ENCODE results near the gene KCNJ6.
"Not testable (repeated sequence)": the region's sequence is repeated elsewhere in the genome, so short reads cannot be mapped to it uniquely, and the experiment has no call there.

The KCNJ6 gene

DNA sequence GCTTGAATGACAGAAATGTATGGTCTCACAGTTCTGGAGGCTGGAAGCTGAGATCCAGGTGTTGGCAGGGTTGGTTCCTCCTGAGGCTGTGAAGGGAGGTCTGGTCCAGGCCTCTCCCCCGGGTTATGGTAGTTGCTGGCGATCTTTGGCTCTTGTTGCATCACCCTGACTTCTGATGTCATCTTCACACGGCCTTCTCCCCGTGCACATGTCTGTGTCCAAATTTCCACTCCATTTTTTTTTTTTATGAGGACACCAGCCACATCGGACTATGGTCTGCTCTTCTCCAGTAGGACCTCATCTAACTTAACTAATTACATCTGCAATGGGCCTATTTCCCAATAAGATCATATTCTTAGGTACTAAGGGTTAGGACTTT lies 232.2 kb downstream of the KCNJ6 start:
- DNase-seq (ENCODE audit: low read depth in 1 of 2, low spot score in 1 of 2), result no peak

DNA sequence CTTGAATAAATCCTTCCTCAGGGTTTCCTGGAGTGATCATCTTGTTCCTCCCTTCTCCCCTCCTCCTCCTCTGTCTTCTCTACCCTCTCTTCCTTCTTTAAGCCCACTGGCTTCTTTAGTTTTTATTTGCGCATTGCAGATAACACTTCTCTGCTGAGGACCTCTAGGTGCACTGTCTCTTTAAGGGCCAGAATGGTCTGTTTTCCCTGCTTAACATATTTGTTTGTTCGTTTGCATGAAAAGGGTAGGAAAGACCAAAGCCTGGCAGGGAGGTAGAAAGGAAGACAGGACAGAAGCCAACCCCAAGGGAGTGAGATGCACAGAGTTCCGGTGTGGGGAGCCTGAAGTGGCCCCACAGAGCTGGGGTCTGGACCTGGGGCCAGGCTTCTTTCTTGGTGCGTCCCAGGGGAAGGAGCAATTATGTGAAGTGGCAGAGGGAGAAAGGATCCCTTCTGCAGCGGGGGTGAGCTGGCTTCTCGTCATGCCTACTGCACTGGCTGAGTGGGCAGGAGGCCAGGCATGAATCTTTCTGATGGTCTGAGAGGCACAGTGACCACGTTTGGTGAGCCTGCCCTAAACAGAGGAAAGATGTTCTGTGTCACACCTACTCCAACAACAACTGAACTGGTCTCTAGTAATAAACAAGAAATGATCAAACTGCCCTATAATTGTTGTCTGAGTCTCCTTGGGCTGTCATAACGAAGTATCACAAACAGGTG lies 232.7 kb downstream of the KCNJ6 start:
- DNase-seq (ENCODE audit: low read depth in 1 of 2, low spot score in 1 of 2), result no peak

DNA sequence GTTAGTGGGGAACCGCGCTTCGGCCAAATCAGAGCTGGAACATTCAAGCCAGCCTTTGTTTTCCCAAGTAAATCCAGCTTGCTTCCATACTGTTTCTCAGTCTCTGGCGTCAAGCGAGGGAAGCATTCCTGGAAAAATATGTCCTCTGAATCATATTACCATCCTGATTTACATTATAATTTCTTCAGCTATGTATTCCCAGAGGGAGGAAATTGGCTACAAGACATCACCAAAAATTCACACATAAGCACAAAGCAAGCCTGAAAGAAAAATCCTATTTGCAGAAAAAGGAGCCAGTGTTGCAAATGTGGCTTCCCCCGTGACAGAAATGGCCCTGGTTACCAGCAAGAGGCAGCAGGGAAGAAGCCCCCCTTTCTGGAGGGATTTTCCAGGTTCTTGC lies 233.3 kb downstream of the KCNJ6 start:
- DNase-seq (ENCODE audit: low read depth in 1 of 2, low spot score in 1 of 2), result no peak

DNA sequence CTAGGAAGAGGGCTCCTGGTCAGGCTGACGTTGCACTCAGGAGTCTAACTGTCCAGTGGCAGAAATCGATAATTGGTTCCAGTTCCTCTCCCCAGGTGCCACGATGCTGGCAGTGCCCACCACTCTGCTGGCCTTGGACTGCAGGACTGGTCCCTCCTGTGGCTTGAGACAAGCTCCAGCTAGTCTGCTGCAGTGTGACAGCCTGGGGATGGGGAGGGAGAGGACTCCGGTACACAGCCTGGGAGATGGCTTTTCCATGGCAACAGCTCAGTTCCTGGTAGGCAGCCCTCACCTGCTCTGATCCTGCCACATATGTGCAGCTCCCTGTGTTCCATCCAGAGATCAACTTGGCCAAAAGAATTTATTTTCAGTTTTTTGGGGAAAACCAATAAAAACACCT lies 239.3 kb downstream of the KCNJ6 start:
- DNase-seq (ENCODE audit: low read depth in 1 of 2, low spot score in 1 of 2), result no peak

DNA sequence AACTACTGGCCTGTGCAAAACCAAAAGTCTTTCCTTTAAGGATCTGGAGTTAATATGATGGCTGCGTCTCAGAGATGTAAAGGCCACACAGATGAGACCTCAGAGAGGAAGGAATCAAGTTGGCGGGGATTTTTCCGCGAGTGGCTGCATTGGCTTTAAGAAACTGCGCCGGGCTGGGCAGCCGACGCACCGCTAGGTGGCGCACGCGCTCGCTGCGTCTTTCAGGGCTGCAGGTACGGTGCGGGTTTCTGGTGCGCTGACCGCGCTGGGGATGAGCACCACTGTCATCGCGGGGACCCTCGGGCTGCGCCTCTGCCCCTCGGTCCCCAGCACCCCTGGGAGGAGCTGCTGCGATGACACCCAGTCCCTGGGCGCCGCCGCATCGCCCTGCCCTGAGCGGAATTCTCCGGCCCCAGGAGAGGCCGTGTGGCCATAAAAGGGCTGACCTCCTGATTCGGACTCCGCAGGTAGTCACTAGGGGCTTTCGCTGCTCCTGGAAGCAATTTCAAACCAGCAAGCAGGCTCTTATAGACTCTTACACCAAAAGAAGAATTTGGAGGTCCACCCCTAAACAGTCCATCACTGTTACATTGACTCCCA lies 241.0 kb downstream of the KCNJ6 start:
- peak; percentile 24 to 31 for DNase-seq (ENCODE audit: low read depth in 1 of 2, low spot score in 1 of 2)

DNA sequence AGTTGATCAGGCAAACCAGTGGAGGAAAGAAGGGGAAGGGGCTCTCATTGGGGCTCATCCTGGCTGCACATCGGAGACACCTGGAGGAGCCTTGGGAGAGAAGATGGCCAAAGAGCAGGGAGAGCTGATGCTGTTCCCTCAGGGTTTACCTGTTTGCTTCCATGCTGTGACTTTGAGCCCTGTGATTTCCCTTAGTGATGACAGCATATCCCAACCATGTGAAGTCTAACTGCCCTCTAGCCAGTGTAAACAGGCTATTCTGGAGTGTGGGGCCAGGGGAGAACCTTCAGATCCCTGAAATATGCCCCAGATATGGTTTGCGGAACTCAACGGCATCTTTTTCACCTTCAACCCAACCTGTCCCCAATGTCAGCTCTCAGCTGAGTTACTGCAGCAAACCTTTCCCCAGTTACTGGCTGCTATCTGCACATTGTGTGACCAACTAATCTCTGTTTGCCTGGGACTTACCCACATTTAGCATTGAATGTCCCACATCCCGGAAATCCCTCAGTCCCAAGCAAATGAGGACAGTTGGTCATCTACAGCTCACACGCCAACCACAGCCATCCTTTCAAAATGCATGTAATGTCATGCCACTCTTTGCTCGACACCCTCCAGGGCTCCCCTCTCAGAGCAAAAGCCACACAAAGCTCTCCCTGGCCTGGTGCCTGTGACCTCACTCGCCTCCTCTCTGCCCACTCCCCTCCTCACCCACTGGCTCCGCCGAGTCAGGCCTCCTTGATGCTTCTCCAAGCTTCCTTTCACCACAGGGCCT lies 242.3 kb downstream of the KCNJ6 start:
- DNase-seq (ENCODE audit: low read depth in 1 of 2, low spot score in 1 of 2), result no peak

DNA sequence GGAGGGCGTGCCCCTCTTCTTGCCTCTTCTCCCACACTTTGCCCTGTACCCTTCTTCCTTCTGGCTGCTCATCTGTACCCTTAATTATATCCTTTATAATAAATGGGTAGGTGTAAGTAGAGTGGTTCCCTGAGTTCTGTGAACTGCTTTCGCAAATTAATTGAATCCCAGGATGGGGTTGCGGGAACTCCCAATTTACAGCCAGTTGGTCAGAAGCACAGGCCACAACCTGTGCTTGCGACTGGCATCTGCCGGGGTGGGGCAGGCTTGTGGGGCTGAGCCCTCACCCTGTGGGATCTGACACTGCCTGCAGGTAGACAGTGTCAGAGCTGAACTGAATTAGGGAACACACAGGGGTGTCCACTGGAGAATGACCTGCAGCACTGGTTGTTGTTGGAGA lies 244.9 kb downstream of the KCNJ6 start:
- DNase-seq (ENCODE audit: low read depth in 1 of 2, low spot score in 1 of 2), result no peak

DNA sequence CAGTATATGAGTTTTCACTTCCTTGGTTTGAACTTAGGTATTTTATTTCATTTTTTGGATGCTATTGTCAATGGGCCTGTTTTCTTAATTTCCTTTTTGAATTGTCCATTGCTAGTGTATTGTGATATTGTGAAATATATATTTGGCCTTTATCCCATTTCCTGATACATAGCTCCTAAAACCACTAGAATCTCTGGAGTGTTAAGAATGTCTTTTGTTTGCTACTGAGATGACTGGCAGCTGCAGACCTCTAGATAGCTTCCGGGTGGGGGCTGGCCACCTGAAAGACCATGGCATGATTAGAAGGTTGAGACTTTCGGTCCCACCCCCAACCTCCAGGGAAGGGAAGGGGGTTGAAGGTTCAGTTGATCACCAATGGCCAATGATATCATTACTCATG lies 245.4 kb downstream of the KCNJ6 start:
- no peak for DNase-seq (ENCODE audit: low read depth in 1 of 2, low spot score in 1 of 2)

DNA sequence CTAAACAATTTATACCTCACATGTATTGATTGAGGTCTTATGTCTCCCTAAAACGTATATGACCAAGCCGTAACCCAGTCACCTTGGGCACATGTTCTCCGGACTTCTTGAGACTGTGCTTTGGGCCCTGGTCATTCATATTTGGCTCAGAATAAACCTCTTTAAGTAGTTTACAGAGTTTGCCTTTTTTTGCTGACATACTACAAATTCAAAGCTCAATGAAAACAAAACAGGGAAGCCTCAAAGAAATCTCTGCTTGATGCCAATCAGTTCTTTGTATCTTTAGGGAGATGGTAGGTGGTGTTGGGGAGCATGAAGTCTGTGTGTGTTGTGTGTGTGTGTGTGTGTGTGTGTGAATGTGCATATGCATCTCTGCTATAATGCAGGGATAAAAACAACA lies 247.0 kb downstream of the KCNJ6 start:
- no peak for DNase-seq (ENCODE audit: low read depth in 1 of 2, low spot score in 1 of 2)

DNA sequence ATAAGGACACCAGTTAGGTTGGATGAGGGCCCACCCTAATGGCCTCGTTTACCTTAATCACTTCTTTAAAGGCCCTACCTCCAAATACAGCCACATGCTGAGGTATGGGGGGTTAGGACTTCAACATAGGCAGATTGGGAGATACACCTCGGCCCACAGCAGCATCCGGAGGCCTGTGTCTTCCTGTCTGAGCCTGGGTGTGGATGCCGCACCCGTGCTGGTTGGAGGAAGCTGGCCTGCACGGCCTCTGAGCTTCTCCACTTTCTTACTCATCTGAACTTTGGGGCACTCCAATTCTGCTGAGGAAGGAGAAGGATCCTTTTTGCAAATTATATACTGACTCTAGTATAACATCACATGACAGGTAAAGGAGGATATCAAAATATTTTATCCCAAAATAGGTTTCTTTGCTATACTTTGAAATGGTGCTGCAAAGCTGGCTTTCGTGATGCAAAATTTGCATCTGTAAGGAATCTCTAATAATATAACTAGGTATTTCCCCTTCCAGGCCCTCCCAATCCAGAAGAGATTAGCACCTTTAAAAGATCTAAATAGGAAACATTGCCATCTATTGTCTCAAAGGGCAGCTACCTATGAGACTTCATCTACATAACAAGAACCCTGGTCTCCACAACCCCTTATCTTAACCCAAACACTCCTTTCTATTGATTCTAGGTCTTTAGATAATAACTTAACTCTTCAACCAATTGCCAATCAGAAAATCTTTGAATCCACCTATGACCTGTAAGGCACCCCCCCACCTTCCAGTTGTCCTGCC lies 247.6 kb downstream of the KCNJ6 start:
- DNase-seq (ENCODE audit: low read depth in 1 of 2, low spot score in 1 of 2), result no peak

DNA sequence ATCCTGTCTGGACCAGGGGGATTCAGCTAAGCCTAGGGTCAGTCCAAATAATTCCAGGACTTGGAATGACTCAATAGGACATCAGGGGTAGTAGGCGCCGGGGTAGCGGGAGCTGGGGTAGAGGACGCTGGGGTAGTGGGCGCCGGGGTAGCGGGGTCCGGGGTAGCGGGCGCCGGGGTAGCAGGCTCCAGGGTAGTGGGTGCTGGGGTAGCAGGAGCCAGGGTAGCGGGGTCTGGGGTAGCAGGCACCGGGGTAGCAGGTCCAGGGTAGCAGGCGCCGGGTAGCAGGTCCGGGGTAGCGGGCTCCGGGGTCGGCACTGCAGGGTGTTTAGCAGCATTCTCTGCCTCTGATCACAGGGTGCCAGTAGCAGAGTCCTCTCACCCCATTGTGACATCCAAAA lies 248.9 kb downstream of the KCNJ6 start:
- DNase-seq (ENCODE audit: low read depth in 1 of 2, low spot score in 1 of 2), result no peak

DNA sequence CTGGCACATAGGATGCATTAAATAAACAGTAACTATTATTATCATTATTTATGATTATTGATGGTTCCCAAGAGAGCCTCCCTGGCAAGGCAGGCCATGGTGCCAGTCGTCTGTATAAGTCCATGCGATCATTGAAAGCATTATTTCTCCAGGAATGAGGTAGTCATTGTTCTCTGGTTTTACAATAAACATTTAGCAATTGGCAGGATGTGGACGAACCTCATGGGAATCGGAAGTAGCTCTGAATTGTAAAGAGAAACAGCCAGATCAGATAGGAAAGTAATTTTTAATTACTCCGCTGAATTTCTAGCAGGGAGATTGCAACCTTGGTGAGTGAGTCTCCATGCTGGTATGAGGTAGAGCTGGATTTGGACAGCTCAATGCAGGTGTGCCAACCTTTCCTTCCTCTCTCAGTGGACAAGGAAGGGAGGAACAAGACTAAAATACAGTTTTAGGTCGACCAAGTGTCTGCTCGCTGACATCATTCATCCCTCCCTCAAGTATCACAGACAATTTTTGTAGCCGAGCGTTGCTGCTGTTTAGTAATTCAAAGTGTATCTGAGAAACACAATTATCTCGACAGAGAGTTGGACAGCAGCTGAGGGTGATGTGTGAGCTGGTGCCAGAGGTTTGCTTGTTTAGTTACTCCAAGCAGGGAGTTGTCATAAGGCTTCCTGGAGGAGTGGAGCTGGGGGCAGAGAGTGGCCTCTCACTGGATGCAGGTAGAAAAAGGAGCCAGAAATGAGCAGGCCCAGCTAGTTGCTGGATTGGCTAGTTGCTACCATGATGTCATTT lies 250.8 kb downstream of the KCNJ6 start:
- no peak for DNase-seq (ENCODE audit: low read depth in 1 of 2, low spot score in 1 of 2)

DNA sequence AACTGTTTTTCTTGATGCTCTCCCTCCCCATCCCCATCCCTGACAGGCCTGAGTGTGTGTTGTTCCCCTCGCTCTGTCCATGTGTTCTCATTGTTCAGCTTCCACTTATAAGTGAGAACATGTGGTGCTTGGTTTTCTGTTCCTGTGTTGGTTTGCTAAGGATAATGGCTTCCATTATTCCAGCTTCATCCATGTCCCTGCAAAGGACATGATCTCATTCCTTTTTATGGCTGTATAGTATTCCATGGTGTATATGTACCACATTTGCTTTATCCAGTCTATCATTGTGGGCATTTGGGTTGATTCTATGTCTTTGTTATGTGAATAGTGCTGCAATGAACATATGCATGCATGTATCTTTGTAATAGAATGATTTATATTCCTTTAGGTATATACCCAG lies 254.0 kb downstream of the KCNJ6 start:
- not testable (repeated sequence) for DNase-seq (ENCODE audit: low read depth in 1 of 2, low spot score in 1 of 2)

DNA sequence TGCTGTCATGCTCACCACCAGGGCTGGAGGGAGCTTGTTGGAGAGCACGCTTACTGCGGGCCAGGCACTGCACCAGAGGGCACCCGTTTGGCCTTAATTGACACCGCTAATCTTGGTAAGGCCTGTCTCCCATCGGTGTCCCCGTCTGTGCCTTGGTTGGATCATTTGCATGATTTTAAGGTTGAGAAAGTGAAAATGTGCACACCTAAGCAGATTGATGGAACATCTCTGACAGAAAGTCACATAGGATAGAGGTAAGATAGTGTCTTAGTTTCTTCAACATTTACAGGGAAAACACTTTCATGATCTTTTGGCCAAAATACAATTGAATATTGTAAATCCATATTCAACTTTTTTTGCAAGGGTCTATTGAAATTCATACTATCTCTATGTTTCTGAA lies 255.5 kb downstream of the KCNJ6 start:
- DNase-seq (ENCODE audit: low read depth in 1 of 2, low spot score in 1 of 2), result no peak

DNA sequence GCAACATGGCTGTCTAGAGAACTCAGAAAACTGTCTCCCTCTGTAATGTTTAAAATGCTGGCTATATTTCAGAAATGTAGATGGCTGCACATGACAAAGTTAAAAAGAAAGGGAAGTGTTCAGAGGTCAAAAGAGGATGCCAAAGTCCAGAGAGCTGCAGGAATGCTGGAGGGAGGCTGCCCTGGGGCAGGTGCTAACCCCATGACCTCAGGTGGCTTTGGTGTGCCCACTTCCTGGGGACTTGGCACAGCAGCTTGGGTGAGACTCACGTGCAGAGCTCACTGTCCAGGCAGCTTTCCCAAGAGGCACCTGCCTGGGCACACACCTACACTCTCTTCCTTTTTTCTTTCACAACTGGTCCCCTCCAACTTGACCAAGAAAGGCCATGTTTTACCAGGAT lies 256.4 kb downstream of the KCNJ6 start:
- no peak for DNase-seq (ENCODE audit: low read depth in 1 of 2, low spot score in 1 of 2)

DNA sequence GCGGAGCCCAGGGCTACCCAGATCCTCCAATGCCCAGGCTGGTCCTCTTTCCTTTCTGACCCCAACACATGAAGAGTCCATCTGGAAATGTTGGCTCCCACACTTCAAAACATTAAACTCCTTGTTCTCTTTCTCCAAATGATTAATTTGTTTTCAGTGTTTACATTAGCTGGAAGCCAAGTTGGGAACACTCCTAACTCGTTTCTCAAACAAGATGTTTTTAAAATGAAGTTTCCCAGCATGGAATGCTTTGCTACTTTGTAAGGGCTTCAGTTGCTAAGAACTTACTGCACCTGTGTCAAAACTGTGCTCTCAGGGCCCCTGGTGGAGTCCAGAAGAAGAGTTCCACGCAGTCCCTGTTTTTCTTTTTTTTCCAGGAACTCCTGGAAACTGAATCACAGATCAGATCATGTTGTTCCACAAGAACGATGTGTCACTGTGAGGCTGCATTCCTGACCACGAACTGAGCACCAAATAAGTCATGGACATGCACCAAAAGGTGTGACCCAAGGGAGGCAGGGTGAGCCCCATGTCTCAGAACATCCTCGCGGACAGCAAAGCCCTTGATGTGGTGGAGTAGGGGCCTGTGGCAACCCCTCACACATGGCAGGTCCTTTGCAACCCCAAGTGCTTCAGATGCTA lies 257.3 kb downstream of the KCNJ6 start:
- DNase-seq (ENCODE audit: low read depth in 1 of 2, low spot score in 1 of 2), result no peak

DNA sequence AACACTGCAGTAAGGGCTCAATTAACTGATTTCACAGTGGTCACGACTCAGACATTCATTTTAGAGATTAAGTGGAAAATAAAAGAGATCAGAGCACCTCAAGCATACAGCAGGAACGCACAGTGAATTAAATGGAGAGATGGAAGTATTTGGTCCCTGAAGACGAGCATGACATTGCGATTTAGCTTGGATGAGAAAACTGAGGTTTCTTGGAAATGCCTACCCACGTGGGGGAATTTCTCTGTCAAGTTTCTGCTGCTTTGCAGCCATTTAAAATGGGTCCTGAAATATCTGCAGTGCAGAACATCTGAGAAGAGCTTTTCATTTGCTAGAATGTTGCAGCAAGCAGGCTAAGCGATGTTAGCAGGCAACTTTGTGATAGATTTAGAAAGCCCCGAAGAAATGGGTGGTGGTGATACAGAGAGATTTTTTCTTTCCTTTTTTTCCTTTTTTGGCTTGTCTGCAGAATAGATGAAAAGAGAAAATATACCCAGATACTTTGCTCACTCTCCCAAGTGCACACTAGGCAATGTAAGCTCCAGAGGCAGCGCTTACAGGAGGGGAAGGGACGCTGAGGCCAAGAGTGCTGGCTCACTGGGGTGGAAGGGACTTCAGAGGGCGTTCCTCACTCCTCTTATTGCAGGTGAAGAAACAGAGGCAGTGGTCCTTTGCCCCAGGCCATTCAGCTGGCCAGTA lies 258.0 kb downstream of the KCNJ6 start:
- DNase-seq (ENCODE audit: low read depth in 1 of 2, low spot score in 1 of 2), result no peak

DNA sequence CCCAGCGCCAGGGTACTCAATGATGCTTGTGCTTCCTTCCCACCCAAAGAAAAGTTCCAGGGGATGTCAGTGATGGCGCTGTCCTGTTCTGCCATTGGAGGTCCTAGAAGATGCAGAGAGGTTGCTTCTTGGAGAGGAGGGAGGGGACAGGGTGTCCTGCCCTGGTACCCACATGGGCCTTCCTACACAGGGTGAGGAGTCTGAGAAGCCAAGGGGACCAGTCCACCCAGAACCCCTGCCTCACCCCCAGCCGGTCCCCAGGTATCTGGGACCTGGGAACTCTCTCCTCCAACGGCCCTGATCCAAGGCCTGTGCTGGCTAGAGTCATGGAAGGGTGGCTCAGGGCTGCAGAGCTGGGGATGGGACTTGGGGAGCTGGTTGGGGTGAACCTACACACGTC lies 259.4 kb downstream of the KCNJ6 start:
- DNase-seq (ENCODE audit: low read depth in 1 of 2, low spot score in 1 of 2), result no peak

DNA sequence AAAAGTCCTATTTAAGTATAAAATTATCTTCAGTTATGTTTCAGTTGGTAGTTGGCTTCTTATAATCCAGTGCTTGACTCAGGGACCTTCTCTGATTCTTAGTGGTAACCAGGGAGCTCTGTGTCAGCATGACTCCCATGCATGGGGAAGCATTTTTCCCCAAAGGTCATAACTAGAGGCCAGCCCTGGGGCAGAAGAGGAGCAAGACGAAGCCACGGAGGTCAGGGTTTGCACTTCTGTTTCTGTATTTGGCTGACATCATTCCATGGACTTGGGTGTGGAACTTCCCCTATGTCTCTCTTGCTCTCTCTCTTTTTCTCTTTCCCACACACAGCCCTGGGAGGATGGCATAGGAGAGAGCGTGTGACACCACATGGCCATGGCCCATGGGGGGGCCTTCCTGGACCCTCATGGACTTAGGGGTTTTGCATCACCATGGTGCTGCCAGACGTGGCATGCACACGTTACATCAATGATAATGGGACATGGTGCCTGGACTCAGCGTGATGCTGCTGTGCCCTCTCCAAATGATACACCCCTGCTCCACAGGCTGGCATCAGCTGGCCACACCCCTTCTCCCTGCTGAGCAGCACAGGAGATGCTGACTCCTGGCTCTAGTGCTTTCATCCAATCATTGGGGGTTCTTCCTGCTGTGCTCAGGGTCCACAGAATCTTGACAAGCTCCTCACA lies 260.5 kb downstream of the KCNJ6 start:
- no peak for DNase-seq (ENCODE audit: low read depth in 1 of 2, low spot score in 1 of 2)
